ENCODE data around the gene ZNF705A.
"Not testable (repeated sequence)": the region's sequence is repeated elsewhere in the genome, so short reads cannot be mapped to it uniquely, and the experiment has no call there.

ZNF705A gene

DNA sequence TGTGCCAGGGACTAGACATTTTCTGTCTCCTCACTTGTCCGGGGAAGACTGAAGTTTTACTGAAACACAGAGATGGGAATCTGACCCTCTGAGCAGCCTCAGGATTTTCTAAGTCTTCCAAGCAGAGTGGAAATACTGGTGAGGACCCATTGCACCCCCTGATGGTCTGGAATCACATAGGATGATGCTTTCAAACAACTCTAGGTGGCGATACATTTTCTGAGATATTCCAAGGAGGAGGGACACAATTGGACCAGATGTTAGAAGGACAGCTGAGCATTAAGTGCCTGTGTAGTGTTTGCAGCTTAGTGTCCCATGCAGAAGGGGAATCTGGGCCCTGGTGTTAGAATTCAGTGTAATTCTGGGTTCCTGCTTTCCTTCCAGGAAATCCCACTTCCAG is 31.3 kb downstream of the ZNF705A start:
- DNase-seq, result not testable (repeated sequence)

DNA sequence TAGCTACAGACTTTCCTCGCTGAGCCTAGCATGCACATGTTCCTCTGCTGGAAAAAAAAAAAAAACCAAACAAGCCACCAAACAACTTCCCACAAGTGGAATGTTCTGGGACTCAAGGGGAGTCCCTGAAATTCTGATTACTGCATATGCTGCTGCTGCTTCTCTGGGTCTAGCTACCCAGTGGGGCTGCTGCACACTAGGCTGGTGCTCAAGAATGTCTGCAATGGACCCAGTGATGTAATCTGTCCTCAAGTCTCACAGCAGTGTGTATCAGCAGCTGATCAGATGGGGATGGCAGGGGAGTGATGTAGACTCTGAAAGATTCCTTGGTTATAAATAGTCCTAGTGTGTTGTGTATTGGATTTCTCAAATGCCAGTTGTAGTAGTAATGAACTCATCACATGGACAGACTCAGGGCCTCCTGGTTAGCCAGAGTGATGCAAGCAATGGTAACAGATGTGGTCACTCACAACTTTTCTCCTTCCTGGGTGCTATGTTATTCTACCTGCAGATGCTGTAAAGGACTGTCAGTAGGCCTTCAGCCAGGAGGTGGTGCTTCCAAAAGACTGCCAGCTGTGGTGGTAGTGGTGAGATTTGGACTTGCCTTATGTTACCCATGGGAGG is 41.0 kb downstream of the ZNF705A start:
- not testable (repeated sequence) for DNase-seq

GRCh38 chr12:8218711-8219382 is 62.0 kb downstream of the ZNF705A start:
- DNase-seq, result not testable (repeated sequence)

- DNase-seq, result not testable (repeated sequence)
Measured at GRCh38 chr12:8221375-8221774, 64.6 kb downstream of the ZNF705A start.

GRCh38 chr12:8221844-8222243 is 65.0 kb downstream of the ZNF705A start:
- DNase-seq, result not testable (repeated sequence)

GRCh38 chr12:8222303-8222702 is 65.5 kb downstream of the ZNF705A start:
- not testable (repeated sequence) for DNase-seq

GRCh38 chr12:8223646-8224045 is 66.8 kb downstream of the ZNF705A start:
- not testable (repeated sequence) for DNase-seq

DNA sequence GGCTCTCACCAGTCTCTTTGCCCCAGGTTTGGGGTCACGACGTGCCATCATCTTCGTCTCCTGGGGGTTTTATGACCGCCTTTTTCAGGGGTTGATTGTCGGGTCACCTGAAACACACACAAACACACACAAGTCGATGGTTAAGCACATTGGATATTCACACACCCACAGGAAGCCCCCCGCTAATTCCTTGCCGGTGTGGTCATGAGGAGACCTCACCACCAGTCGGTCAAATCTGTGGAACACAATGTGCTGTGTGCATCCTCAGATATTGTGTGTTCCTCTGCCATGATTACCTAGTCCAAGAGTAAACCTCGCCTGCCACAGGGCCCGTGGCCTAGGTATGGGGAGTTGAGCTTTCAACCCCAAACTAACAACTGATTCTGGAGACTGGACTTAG is 68.0 kb downstream of the ZNF705A start:
- not testable (repeated sequence) for DNase-seq

DNA sequence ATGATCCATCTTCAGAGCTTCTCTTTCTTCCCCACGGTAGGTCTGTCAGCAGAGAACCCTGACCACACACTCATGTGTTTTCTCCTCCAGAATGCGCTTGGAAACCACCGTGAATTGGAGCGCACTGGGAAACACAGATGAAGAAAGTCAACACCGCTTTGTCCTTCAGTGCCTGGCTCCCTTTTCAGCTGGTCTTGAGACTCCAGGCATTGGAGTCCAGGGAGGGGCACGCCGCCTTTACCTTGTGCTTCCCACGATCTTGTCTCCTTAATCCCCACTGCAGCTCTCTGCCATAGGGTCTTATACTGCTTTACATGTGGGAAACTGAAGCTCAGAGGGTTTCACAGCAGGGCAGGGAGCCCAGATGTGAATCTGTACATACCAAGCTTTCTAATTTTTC is 69.5 kb downstream of the ZNF705A start:
- no peak for DNase-seq

GRCh38 chr12:8226992-8227731 is 70.3 kb downstream of the ZNF705A start, which contains the start of gene FAM90A1:
Gene FAM90A1 (minus strand): TSS chr12:8227618. CDS start chr12:8224832, 2,786 bp downstream.
- DNase-seq, result not testable (repeated sequence)

DNA sequence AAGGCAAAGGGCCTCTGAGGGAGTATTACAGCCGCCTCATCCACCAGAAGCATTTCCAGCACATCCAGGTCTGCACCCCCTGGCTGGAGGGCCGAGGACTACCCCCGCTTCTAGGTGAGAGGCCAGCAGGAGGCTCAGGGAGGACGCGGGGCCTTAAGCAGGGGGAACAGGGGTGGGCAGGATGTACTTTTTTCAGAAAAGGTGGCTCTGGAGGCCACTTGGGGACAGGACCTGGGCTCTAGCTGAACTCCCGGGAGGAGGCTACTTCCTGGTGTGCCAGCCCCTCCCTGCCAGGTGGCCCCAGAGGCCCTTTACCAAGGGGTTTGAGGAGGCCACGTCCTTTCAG is 70.9 kb downstream of the ZNF705A start:
- DNase-seq, result not testable (repeated sequence)

GRCh38 chr12:8228607-8229006 is 71.8 kb downstream of the ZNF705A start:
- not testable (repeated sequence) for DNase-seq

GRCh38 chr12:8229486-8229885 is 72.7 kb downstream of the ZNF705A start:
- DNase-seq, result not testable (repeated sequence)
